ENCODE results near the gene SEPTIN3.

GRCh38 chr22:42001121-42001520 lies 31.9 kb downstream of the SEPTIN3 start:
- TF ChIP-seq POLR2AphosphoS5 (IDR thresholded peaks at IDR 0.05; ENCODE audit: low read depth, low read length) (no peak), REST (IDR thresholded peaks at IDR 0.05; ENCODE audit: insufficient read depth in 1 of 2, low read depth in 2 of 2, low read length in 2 of 2) (no peak)
